Esophagus mucosa (tissue), 1 donor: ENCODE results near the gene IL11. TPM values are rescaled to one million over a fixed set of nuclear protein-coding genes. Genes with fewer than 3 reads are reported as not detected.
A peak's percentile ranks its signal among the peaks of the same experiment; 100 is the strongest.
"Not testable (repeated sequence)": the region's sequence is repeated elsewhere in the genome, so short reads cannot be mapped to it uniquely, and the experiment has no call there.

ENCODE experiments used
- ATAC-seq: fragments of 200-7000 bp; cut with Tn5 transposase; one replicate; pipeline ENCODE4 v1.9.1; 2020
- total RNA-seq: library from RNA; stranded (reverse); gene quantifications from one replicate; pipeline ENCODE4 v1.2.4, GENCODE V29; 2023
- donor health status: DM: yes; HTN: yes; CAD: no.

The IL11 gene
- total RNA-seq: 0.24 TPM

- ATAC-seq: no peak
These were observed at the start of gene IL11 for GRCh38 chr19:55370305-55370988. Gene IL11 (minus strand): TSS chr19:55370463. CDS start chr19:55370310, 153 bp downstream.

- ATAC-seq: no peak
These were observed 49.5 kb upstream of the IL11 start for GRCh38 chr19:55419624-55420236.

- no peak for ATAC-seq
These were observed 48.8 kb upstream of the IL11 start for GRCh38 chr19:55419103-55419502.

- peak; percentile 84 for ATAC-seq
These were observed 47.9 kb upstream of the IL11 start for GRCh38 chr19:55418185-55418584.

GRCh38 chr19:55410168-55410567 is 39.9 kb upstream of the IL11 start:
- no peak for ATAC-seq

- ATAC-seq: not testable (repeated sequence)
These were observed 38.9 kb upstream of the IL11 start for GRCh38 chr19:55409179-55409578.

GRCh38 chr19:55408533-55408872 is 38.2 kb upstream of the IL11 start:
- ATAC-seq: no peak

- peak; percentile 95 for ATAC-seq
These were observed 37.7 kb upstream of the IL11 start for GRCh38 chr19:55407800-55408532.

- not testable (repeated sequence) for ATAC-seq
These were observed 37.2 kb upstream of the IL11 start, which contains the start of gene UBE2S for GRCh38 chr19:55407550-55407799. Gene UBE2S (minus strand): TSS chr19:55407788. CDS start chr19:55407589, 199 bp downstream.

GRCh38 chr19:55406826-55407549 is 36.7 kb upstream of the IL11 start:
- peak; percentile 14 for ATAC-seq

GRCh38 chr19:55406091-55406825 is 36.0 kb upstream of the IL11 start:
- ATAC-seq: no peak

GRCh38 chr19:55405638-55406037 is 35.4 kb upstream of the IL11 start:
- ATAC-seq: no peak

GRCh38 chr19:55402509-55402908 is 32.2 kb upstream of the IL11 start:
- no peak for ATAC-seq

GRCh38 chr19:55401390-55401789 is 31.1 kb upstream of the IL11 start:
- ATAC-seq: not testable (repeated sequence)

GRCh38 chr19:55400281-55401087 is 30.2 kb upstream of the IL11 start:
- ATAC-seq: peak; percentile 90

GRCh38 chr19:55398200-55398925 is 28.1 kb upstream of the IL11 start:
- ATAC-seq: no peak

GRCh38 chr19:55392820-55393761 is 22.8 kb upstream of the IL11 start:
- no peak for ATAC-seq

- ATAC-seq: peak; percentile 58
These were observed 21.7 kb upstream of the IL11 start for GRCh38 chr19:55391702-55392615.
